Measurements from ENCODE around the gene HAUS3. TPM values are rescaled to one million over a fixed set of nuclear protein-coding genes. Genes with fewer than 3 reads are reported as not detected.

HAUS3 gene
- total RNA-seq, 1 donor from 2014 or later: 9.2 TPM

GRCh38 chr4:2284934-2285612 lies 43.2 kb upstream of the HAUS3 start:
- no peaks in the 10 kb centered on the region for H3K36me3 ChIP-seq (ENCODE audit: control insufficient read depth, insufficient read depth, low read length)
- H3K27me3 ChIP-seq (ENCODE audit: control insufficient read depth, insufficient read depth, low read length): peaks cover 3% of the 10 kb centered on the region
- TF ChIP-seq, protein P1, sequence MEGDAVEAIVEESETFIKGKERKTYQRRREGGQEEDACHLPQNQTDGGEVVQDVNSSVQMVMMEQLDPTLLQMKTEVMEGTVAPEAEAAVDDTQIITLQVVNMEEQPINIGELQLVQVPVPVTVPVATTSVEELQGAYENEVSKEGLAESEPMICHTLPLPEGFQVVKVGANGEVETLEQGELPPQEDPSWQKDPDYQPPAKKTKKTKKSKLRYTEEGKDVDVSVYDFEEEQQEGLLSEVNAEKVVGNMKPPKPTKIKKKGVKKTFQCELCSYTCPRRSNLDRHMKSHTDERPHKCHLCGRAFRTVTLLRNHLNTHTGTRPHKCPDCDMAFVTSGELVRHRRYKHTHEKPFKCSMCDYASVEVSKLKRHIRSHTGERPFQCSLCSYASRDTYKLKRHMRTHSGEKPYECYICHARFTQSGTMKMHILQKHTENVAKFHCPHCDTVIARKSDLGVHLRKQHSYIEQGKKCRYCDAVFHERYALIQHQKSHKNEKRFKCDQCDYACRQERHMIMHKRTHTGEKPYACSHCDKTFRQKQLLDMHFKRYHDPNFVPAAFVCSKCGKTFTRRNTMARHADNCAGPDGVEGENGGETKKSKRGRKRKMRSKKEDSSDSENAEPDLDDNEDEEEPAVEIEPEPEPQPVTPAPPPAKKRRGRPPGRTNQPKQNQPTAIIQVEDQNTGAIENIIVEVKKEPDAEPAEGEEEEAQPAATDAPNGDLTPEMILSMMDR (IDR thresholded peaks at IDR 0.05; ENCODE audit: insufficient read depth, low read length, poor library complexity, severe bottlenecking): no peak
- DNase-seq (ENCODE audit: low read depth): peak; percentile 32
- H3K4me3 ChIP-seq (ENCODE audit: low read depth, low read length): no peak overlapping the region

DNA sequence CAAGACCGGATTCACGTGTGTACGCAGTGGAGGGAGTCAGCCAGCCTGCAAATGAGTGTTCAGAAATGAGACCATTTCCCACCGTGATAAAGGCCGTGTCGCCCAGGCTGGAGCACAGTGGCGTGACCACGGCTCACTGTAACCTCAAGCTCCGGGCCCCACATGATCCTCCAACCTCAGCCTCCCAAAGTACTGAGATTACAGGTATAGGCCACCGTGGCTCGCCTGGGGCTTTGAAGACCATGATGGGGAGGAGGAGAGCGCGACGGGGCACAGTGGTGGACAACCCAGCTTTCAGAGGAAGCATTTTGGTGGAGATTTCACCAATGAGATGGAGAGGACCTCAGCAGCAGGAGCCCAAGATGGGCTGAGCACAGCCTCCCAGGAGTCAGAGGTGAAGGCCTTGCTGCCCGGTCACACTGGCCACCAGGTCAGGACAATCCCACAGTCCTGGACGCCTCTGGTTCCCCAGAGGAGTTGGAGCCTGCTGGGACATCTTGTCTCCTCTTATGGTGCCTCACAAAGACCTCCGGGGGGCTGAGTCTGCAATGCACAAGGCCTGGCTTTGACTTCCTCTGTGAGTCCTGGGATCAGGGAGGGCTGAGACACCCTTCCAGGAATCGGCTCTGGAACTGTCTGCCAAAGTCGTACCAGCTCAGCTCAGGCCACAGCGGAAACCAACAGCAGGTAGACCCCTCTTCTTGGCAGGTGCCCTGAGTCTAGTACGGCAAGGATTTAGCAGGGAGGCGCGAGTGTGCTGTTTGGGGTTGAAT lies 42.4 kb upstream of the HAUS3 start:
- DNase-seq (ENCODE audit: low read depth): no peak

GRCh38 chr4:2283199-2283711 lies 41.3 kb upstream of the HAUS3 start:
- H3K4me3 ChIP-seq (ENCODE audit: low read depth, low read length): no peak overlapping the region

More for the DNA sequence above, 42.4 kb upstream of the HAUS3 start:
- Histone ChIP-seq H3K4me3 (ENCODE audit: low read depth, low read length) (no peak overlapping the region), H3K36me3 (ENCODE audit: control insufficient read depth, insufficient read depth, low read length) (no peaks in the 10 kb centered on the region), H3K27me3 (ENCODE audit: control insufficient read depth, insufficient read depth, low read length) (peaks cover 3% of the 10 kb centered on the region)
- TF ChIP-seq, protein P1 (IDR thresholded peaks at IDR 0.05; ENCODE audit: insufficient read depth, low read length, poor library complexity, severe bottlenecking): no peak

GRCh38 chr4:2281575-2282343 lies 39.8 kb upstream of the HAUS3 start:
- no peaks in the 10 kb centered on the region for H3K27me3 ChIP-seq (ENCODE audit: control insufficient read depth, insufficient read depth, low read length)
- no peaks in the 10 kb centered on the region for H3K36me3 ChIP-seq (ENCODE audit: control insufficient read depth, insufficient read depth, low read length)

More at GRCh38 chr4:2283199-2283711, 41.3 kb upstream of the HAUS3 start:
- Histone ChIP-seq H3K27me3 (ENCODE audit: control insufficient read depth, insufficient read depth, low read length) (peaks cover 3% of the 10 kb centered on the region), H3K36me3 (ENCODE audit: control insufficient read depth, insufficient read depth, low read length) (no peaks in the 10 kb centered on the region)
- TF ChIP-seq, protein P1 (IDR thresholded peaks at IDR 0.05; ENCODE audit: insufficient read depth, low read length, poor library complexity, severe bottlenecking): no peak
- no peak for DNase-seq (ENCODE audit: low read depth)

DNA sequence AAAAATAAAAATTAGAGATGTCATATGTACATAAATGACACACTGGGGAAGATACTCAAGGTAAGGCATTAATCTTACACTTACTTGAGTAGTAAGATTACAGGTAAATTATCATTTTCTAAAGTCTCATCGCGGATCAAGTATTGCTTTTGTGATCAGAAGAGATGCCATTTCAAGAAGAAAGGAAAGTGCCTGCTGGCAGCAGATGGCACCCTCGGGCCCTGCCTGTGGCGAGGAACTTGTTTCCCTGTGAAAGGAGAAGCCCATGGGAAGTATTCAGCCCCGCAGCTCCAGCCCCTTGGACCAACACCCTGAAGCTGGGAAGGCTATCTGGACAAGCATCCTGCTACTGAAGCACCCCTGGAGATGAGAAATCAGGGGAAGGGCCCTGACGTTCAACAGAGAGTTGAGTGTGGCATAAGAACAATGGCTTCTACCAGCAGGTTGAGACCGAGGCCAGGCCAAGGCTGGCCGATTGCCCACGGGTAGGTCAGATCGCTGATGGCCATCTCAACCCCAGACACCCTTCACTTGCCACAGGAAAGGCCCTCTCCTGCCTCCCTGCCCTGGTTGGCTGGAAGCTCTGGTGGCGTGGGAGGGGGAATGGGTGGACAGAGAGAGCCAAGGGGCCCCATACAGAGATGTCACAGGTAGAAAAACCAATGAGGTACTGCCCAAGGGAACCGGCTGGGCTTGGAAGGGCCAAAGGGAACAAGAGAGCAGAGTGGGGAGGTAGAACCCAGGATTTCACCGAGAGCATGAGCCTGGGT lies 38.8 kb upstream of the HAUS3 start:
- Histone ChIP-seq H3K36me3 (ENCODE audit: control insufficient read depth, insufficient read depth, low read length) (no peaks in the 10 kb centered on the region), H3K4me3 (ENCODE audit: low read depth, low read length) (no peak overlapping the region), H3K27me3 (ENCODE audit: control insufficient read depth, insufficient read depth, low read length) (no peaks in the 10 kb centered on the region)
- DNase-seq (ENCODE audit: low read depth): no peak
- TF ChIP-seq, protein P1 (IDR thresholded peaks at IDR 0.05; ENCODE audit: insufficient read depth, low read length, poor library complexity, severe bottlenecking): no peak

More at GRCh38 chr4:2281575-2282343, 39.8 kb upstream of the HAUS3 start:
- no peak for DNase-seq (ENCODE audit: low read depth)
- H3K4me3 ChIP-seq (ENCODE audit: low read depth, low read length): no peak overlapping the region
- TF ChIP-seq, protein P1 (IDR thresholded peaks at IDR 0.05; ENCODE audit: insufficient read depth, low read length, poor library complexity, severe bottlenecking): peak; percentile 2

All from kidney epithelial cell (primary cell).